ENCODE measurements around the gene GNAS-AS1. TPM values are rescaled to one million over a fixed set of nuclear protein-coding genes. Genes with fewer than 3 reads are reported as not detected.

GNAS-AS1 gene
- total RNA-seq, 3 donors from 2014 or later = 0.38 to 0.96 (median 0.40) TPM

GRCh38 chr20:58877050-58877975 lies 26.6 kb upstream of the GNAS-AS1 start:
- no peaks in the 10 kb centered on the region for H3K27me3 Mint-ChIP-seq (ENCODE audit: low read depth)
- no peak for ATAC-seq
- no peaks in the 10 kb centered on the region for H3K36me3 Mint-ChIP-seq (ENCODE audit: insufficient read depth)
- DNase-seq = no peak
- no peak overlapping the region for H3K4me3 Mint-ChIP-seq
- H3K4me1 Mint-ChIP-seq (ENCODE audit: low read depth) = peaks cover 11% of the 10 kb centered on the region
- H3K9me3 Mint-ChIP-seq = no peaks in the 10 kb centered on the region

DNA sequence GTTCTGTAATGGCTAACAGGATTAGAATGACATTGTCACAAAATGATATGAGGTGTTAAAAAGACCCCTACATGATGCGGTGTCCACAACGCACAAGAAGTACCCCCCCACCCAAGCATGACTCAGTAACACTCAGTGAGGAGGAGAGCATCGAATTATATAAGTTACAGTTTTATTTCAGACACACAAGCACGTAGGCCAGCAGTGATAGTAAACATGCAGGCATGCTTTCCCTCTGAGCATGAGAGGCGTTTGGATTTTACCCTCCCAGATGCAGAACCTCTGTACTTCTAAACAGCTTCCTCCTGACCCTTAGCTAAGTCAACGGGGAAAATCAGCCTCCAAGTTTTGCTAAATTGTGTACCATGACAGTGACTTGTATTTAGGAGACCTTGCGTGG lies 25.7 kb upstream of the GNAS-AS1 start:
- Mint-ChIP-seq H3K9me3 (no peaks in the 10 kb centered on the region), H3K36me3 (ENCODE audit: insufficient read depth) (no peaks in the 10 kb centered on the region), H3K4me3 (no peak overlapping the region)

DNA sequence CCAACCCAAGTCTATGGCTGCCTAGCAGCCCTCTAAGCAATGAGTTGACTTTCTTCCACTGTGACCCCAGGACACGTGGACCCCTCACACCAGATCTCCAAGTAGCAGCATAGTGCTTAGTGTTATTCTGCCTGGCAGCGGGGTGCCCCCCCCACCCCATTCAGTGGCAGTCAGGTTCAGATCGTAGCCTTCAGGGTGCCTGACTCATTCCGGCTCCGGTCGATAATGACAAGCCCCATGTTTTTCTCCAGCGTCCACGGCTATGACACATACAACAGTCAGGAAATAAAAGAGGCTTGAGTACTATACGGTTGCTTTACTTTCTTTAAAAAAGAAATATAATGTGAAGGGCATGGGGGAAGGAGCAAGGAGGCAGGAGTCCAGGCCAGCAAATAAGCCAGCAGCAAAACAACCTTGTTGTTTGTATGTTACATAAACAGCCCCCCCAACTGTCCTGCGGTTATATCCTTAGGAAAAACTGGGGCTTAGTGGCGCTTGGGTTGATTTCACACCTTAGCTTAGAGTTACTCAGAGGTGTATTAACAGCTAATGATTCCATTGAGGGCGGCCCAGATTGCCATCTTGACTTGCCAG lies 24.9 kb upstream of the GNAS-AS1 start:
- DNase-seq (no peak), ATAC-seq (no peak)
- no peaks in the 10 kb centered on the region for H3K27me3 Mint-ChIP-seq (ENCODE audit: low read depth)
- peaks cover 13% of the 10 kb centered on the region for H3K4me1 Mint-ChIP-seq (ENCODE audit: low read depth)
- H3K9me3 Mint-ChIP-seq = no peaks in the 10 kb centered on the region
- H3K36me3 Mint-ChIP-seq (ENCODE audit: insufficient read depth) = no peaks in the 10 kb centered on the region
- H3K4me3 Mint-ChIP-seq = no peak overlapping the region

More for the DNA sequence above, 25.7 kb upstream of the GNAS-AS1 start:
- peaks cover 11% of the 10 kb centered on the region for H3K4me1 Mint-ChIP-seq (ENCODE audit: low read depth)
- no peak for ATAC-seq
- no peak for DNase-seq
- H3K27me3 Mint-ChIP-seq (ENCODE audit: low read depth) = no peaks in the 10 kb centered on the region

DNA sequence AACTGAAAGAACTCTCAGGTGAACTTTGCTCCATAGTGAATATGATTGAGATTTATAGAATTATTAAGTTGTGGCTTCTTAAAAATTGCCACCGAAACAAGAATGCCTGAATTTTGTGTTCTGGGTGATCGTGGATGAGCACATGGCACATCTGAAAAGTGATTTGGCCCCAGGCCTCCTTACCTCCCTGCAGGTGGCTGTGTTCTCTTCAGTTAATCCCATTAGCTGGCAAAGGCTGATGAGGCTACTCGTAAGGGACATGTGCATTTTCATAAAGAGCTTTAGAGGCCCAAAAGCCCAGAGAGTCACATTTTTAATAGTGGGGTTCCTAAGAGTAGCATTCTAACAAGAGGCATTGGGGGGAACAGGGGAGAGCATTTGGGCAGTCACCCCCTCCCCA lies 24.4 kb upstream of the GNAS-AS1 start:
- no peak for ATAC-seq
- no peaks in the 10 kb centered on the region for H3K27me3 Mint-ChIP-seq (ENCODE audit: low read depth)

GRCh38 chr20:58874469-58874868 lies 23.8 kb upstream of the GNAS-AS1 start:
- no peaks in the 10 kb centered on the region for H3K27me3 Mint-ChIP-seq (ENCODE audit: low read depth)
- no peak for DNase-seq
- H3K4me3 Mint-ChIP-seq = no peak overlapping the region
- no peaks in the 10 kb centered on the region for H3K9me3 Mint-ChIP-seq
- no peaks in the 10 kb centered on the region for H3K36me3 Mint-ChIP-seq (ENCODE audit: insufficient read depth)
- H3K4me1 Mint-ChIP-seq (ENCODE audit: low read depth) = peaks cover 16% of the 10 kb centered on the region
- no peak for ATAC-seq

More for the DNA sequence above, 24.4 kb upstream of the GNAS-AS1 start:
- Mint-ChIP-seq H3K9me3 (no peaks in the 10 kb centered on the region), H3K4me3 (no peak overlapping the region), H3K36me3 (ENCODE audit: insufficient read depth) (no peaks in the 10 kb centered on the region), H3K4me1 (ENCODE audit: low read depth) (peaks cover 15% of the 10 kb centered on the region)
- no peak for DNase-seq

DNA sequence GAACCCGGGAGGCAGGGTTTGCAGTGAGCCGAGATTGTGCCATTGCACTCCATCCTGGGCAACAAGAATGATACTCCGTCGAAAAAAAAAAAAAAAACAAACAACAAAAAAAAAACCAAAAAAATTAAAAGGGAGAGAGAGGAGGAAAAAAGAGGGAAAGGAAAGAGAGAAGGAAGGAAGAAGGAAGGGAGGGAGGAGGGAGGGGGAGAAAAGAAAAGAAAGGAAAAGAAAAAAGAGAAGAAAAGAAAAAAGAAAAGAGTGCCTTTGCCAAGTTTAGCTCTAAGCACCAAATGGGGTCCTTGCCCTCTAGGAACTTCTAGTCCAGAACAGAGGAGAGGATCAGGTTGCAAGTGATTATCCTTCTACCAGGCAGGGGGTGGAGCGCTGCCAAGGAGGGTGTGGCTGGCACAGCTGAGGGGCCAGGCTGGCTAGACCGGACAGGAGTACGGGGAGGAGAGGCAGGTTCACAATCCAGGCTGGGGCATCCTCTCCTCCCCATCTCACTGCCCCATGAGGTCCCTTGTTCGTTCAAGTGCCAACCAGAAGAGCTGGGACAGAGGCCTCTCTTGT lies 20.9 kb upstream of the GNAS-AS1 start:
- no peak for DNase-seq
- Mint-ChIP-seq H3K9me3 (no peaks in the 10 kb centered on the region), H3K4me1 (ENCODE audit: low read depth) (peaks cover 5% of the 10 kb centered on the region), H3K4me3 (no peak overlapping the region), H3K36me3 (ENCODE audit: insufficient read depth) (no peaks in the 10 kb centered on the region), H3K27me3 (ENCODE audit: low read depth) (peaks cover 3% of the 10 kb centered on the region)
- ATAC-seq = no peak

DNA sequence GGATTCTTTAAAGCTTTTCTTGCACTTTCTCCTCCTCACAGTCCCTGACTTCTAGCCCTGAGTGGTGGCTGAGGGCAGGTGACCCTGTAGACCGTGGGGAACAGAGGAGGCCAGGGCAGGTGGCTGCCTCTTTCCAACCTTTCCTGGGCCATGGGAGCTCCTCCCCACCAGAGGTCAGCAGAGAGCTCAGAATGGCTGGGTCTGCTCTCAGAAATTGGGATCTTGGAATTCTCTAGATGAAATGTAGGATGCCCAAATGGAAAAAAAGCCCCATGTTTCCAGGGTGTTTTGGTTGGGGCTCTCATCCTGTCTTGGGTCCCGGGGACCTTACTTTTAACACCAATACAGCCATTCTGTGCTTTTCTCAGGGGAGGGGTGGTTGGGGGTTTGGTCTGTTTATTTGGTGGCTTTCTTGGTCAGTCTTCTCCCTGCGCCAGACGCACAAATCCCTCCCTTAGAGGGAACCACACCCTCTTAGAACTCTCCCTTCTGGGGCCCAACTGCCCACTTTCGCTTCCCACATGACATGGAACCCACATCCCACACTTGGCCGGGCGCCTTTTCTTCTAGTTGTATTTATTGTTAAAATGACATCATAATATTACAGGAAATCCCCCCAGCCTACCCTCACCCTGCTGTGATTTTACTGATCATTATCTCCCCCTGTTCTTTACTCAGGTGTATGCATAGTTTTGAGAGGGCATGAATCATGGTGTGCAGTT lies 19.8 kb upstream of the GNAS-AS1 start:
- H3K36me3 Mint-ChIP-seq (ENCODE audit: insufficient read depth) = no peaks in the 10 kb centered on the region
- H3K4me1 Mint-ChIP-seq (ENCODE audit: low read depth) = peaks cover 5% of the 10 kb centered on the region
- peak; percentile 65 to 84 for ATAC-seq
- peaks cover 3% of the 10 kb centered on the region for H3K27me3 Mint-ChIP-seq (ENCODE audit: low read depth)
- H3K9me3 Mint-ChIP-seq = no peaks in the 10 kb centered on the region
- peak; percentile 55 for DNase-seq
- no peak overlapping the region for H3K4me3 Mint-ChIP-seq

GRCh38 chr20:58869662-58870227 lies 19.0 kb upstream of the GNAS-AS1 start:
- DNase-seq (no peak), ATAC-seq (no peak)
- H3K4me3 Mint-ChIP-seq = no peak overlapping the region
- peaks cover 3% of the 10 kb centered on the region for H3K27me3 Mint-ChIP-seq (ENCODE audit: low read depth)
- H3K4me1 Mint-ChIP-seq (ENCODE audit: low read depth) = peaks cover 5% of the 10 kb centered on the region
- H3K9me3 Mint-ChIP-seq = no peaks in the 10 kb centered on the region
- no peaks in the 10 kb centered on the region for H3K36me3 Mint-ChIP-seq (ENCODE audit: insufficient read depth)

- Mint-ChIP-seq H3K4me1 (ENCODE audit: low read depth) (peaks cover 5% of the 10 kb centered on the region), H3K4me3 (no peak overlapping the region), H3K9me3 (no peaks in the 10 kb centered on the region), H3K36me3 (ENCODE audit: insufficient read depth) (no peaks in the 10 kb centered on the region), H3K27me3 (ENCODE audit: low read depth) (peaks cover 3% of the 10 kb centered on the region)
- ATAC-seq (no peak), DNase-seq (no peak)
Measured at GRCh38 chr20:58868795-58869194, 18.1 kb upstream of the GNAS-AS1 start.

DNA sequence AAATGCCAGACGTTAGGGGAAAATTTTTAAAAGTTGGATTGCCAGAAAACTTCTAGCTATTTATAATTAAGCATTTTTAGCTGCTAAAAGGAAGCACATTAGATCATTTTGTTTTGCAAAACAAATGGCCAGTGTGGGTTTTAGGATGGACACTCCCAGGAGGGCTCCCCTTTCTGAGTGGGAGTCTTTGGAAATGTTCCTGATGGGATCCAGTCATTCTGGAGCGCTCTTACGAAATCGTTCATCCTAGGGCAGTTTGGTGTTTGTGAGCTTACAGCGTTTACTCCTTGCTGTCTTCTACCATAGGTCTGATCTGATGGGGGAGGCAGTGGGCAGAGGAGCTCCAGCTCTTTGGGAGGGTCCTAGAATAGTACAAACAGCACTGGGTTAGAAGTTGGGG lies 16.5 kb upstream of the GNAS-AS1 start:
- Mint-ChIP-seq H3K36me3 (ENCODE audit: insufficient read depth) (no peaks in the 10 kb centered on the region), H3K4me1 (ENCODE audit: low read depth) (peaks cover 5% of the 10 kb centered on the region), H3K27me3 (ENCODE audit: low read depth) (peaks cover 8% of the 10 kb centered on the region), H3K4me3 (no peak overlapping the region), H3K9me3 (no peaks in the 10 kb centered on the region)
- DNase-seq (no peak), ATAC-seq (no peak)

GRCh38 chr20:58865843-58866242 lies 15.1 kb upstream of the GNAS-AS1 start:
- H3K36me3 Mint-ChIP-seq (ENCODE audit: insufficient read depth) = no peaks in the 10 kb centered on the region
- no peak overlapping the region for H3K4me3 Mint-ChIP-seq
- peaks cover 15% of the 10 kb centered on the region for H3K27me3 Mint-ChIP-seq (ENCODE audit: low read depth)
- DNase-seq = no peak
- no peak for ATAC-seq
- no peaks in the 10 kb centered on the region for H3K9me3 Mint-ChIP-seq
- peaks cover 5% of the 10 kb centered on the region for H3K4me1 Mint-ChIP-seq (ENCODE audit: low read depth)

- DNase-seq = no peak
- H3K4me3 Mint-ChIP-seq = no peak overlapping the region
- peaks cover 18% of the 10 kb centered on the region for H3K27me3 Mint-ChIP-seq (ENCODE audit: low read depth)
- H3K4me1 Mint-ChIP-seq (ENCODE audit: low read depth) = no peaks in the 10 kb centered on the region
- ATAC-seq = no peak
- H3K36me3 Mint-ChIP-seq (ENCODE audit: insufficient read depth) = no peaks in the 10 kb centered on the region
- no peaks in the 10 kb centered on the region for H3K9me3 Mint-ChIP-seq
Measured at GRCh38 chr20:58864346-58864745, 13.6 kb upstream of the GNAS-AS1 start.

DNA sequence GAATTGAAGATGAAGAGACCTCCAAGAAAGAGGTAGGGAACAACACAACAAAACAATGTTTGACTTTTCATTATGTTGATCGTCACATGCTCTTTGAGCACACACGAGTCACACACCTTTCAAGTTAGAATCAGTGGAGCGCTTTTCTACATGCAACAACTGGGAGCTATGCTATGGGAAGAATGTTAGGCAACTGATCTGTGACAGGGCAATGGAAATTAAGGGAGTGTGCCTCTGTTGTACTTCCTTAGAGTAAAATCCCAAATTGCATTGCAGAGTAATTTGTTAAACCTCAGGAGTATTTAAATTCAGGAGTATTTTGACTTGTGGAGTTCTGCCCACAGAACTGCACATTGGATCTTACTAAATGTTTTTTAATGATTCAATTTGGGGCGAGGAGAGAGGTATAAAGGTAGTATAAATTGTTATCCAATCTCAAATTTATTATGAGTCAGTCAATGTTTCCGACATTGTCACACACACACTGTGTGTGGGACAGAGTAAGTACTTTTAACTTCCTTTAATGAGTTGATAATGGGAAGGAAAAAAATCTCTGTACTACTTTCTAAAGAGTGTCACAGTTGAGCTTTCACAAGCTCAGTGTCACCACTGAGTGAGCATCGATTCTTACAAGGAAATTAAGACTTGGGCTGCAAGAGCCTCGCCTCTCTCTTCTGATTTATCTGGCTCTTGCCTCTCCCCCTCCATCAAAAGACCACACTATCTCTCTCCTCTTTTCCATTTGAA lies 12.5 kb upstream of the GNAS-AS1 start:
- no peak overlapping the region for H3K4me3 Mint-ChIP-seq
- no peak for ATAC-seq
- H3K4me1 Mint-ChIP-seq (ENCODE audit: low read depth) = no peaks in the 10 kb centered on the region
- peaks cover 22% of the 10 kb centered on the region for H3K27me3 Mint-ChIP-seq (ENCODE audit: low read depth)
- DNase-seq = no peak
- H3K36me3 Mint-ChIP-seq (ENCODE audit: insufficient read depth) = no peaks in the 10 kb centered on the region
- H3K9me3 Mint-ChIP-seq = no peaks in the 10 kb centered on the region
